ENCODE results near the gene GTPBP1.

Gene GTPBP1

DNA sequence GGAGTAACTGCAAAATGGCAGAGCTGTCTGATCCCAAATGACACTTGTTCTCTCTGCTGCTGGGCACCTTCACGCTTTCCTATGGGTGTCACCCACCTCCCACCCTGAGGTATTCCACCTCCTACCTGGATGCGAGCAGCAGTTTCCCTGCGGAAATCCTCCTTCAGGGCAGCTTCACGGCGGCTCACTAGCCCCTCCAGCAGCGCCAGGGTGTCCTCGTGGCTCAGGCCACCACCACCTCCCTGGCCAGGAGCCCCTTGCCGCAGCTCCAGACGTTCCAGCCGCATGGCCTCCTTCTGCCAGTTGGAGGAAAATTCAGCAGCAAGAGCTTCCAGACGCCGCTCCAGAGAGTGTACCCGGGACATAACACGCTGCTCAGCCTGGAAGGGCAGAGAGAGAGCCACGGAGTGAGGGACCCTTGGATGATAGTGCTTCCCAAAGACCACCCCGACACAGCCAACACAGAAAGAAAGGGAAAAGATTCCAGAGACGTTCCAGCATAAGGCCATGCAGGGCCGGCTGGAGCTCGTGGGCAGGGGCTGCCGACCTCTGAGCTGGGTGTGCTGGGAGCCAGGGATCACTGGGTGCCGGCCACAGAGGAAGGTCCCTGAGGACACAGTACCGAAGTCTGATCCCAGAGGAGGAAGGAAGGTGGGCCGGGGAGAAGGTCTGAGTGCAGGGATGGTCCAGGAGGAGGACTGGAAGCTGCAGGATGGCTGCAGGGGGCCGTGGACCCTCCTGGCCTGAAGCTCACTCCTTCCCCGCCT is 36.6 kb downstream of the GTPBP1 start:
- no peak for DNase-seq

DNA sequence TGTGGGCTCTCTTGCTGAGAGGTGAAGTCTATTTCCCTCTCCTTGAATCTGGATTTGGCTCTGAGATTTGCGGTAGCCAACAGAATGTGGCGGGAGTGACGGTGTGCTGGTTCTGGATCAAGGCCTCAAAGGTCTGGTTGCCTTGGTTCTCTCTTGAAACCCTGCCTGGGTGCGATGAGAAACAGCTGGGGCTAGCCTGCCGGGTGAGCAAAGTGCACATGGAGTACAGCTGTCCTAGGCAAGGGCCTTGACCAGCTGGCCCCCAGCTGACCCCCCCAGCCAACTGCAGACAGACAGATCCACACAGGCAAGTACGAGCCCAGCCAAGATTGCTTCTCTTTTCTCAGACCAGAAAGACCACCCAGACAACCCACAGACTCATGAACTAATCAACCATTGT is 39.2 kb downstream of the GTPBP1 start:
- no peak for DNase-seq

DNA sequence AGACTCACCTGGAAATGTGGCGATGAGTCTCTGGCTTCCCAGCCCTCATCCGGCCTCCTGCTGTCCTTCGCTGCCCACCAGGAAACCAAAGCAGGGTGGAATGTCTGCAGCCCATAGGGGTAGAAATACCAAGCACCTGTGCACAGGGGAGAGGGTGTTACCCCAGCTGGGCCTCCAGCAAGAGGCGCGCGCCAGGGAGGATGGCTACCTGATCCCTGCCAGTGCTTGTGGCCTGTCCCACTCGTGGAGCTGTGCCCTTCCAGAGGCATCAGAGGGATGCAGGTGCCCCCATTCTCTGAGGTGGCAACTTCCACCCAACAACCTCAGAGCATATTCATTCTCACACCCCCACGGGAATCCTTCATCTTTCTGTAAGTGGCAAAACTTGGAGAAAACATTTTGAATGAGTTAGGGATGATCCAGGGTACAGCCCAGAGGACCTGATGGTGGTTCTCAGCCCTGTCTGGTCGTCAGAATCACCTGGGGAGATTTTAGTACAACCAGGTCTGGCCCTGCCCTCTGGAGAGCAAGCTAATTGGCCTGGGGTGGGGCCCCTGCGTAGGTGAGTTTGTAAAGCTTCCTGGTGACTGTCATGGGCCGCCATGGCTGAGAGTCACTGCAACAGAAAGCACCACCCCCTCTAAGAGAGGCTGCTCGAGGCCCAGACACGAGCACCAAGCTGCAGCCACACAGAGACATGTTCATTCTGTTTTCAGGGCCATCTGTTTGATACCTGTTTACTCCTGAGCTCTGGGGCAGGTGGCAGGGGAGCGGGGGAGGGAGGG is 40.1 kb downstream of the GTPBP1 start:
- DNase-seq, result no peak

DNA sequence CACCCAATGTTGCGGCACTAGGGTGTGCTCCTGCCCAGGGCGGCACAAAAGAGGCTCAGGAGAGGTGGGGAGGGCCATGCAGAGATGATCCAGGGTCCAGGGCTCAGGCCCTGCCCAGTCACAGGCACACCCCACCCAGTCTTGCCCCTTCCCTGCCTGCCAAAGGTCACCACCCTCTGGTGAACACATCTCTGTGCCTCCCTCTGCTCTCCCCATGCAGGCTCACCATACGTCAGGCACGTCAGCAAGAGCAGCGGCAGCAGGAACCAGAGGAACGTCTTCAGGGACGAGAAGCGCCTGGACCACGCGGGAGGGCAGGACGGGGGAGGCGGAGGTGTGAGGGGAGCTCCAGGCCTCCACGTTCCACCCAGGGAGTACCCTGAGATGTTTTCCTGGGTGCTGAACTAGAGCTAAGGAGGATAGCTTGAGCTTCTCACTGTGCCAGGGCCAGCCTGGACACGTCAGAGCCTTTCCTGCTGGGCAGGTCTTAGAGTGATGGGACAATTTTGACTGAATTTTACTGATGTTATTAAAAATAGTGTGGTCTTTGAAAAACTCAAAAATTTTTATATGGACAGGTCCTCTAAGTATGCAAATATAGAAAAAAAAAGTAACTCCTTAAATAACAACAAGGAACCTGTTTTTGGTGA is 42.9 kb downstream of the GTPBP1 start:
- no peak for DNase-seq

DNA sequence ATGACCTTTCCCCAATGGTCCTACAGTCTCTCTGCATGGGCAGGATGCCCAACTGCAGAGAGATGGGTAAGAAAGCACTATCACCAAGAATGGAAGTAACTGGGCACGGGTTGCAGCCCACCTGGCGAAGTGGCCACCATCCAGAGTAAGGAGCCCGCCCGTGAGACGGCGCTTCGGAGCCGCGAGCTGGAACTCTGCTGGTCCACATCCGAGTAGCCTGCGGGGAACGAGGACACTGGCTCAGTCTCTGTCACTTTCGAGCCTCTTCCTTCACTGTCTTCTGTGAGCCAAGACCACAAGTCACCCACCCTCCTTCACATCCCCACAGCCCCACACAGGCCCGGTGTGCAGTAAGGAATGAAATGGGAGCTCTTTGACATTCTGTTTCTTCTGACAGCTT is 44.4 kb downstream of the GTPBP1 start:
- DNase-seq, result no peak

DNA sequence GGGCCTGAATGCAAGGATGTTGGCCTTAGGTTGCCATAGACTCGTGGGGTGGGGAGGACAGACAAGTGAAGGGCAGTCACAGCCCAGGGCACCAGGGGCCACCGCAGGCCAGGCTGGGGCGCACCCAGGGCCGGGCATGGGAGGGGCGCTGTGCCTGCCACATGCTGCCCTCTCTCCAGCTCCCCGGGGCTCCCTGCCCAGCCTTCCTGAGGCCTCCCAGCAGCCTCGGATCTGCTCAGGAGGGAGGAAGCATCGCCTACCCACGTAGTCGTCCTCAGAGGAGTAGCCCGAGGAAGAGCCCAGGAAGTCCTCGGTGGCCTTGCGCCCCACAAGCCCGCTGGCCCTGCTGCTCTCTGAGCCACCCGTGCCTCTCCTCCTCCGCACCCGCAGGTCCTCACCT is 44.9 kb downstream of the GTPBP1 start:
- DNase-seq, result no peak

DNA sequence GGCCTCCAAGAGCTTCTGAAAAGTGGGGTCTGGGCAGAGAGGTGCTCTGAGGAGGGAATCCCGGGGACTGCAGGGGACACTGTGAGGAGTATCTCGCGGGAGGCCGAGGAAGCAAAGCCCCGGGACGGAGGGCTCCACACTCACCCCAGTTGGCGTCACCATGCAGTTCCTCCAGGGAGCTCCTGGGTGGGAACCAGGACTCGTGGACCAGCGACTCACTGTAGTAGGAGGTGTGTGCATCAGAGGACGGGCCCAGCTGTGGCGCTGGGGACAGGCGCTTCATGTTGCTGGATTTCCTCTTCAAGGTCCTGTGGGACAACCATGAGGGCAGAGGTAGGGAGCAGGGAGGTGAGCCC is 45.3 kb downstream of the GTPBP1 start:
- DNase-seq, result no peak

DNA sequence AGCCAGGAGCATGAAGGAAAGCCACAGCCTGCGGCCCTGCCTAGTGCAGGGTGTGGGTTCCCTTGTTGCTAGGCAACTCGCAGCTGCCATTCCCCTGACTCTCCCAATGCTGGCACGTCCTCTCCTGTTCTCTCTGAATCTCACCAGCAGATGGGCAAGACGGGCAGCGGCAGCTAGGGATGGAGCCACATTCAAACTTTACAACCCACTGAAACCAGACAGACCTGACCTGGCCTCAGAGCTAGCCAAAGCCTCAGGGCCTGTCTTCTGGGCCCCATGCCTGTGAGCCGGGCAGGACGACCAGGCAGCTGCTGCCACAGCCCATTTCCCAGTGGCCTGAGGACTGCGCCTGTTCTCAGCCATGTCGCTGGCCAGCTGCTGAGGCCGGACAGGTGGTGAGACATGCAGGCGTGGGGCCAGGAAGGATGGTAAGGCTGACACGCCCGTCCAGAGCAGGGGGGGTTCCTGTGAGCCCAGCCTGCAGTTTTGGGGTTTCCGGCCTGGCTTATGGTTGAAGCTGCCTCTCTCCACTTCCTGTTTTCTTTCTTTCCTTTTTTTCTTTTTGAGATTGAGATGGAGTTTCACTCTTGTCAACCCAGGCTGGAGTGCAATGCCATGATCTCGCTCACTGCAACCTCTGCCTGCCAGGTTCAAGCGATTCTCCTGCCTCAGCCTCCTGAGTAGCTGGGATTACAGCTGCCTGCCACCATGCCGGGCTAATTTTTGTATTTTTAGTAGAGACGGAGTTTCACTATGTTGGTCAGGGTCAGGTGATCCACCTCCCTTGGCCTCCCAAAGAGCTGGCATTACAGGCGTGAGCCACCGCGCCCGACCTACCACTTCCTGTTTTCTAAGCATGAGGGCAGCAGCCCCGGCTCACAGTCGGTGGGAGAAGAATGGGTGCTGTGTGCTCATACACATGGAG is 45.9 kb downstream of the GTPBP1 start:
- no peak for DNase-seq

DNA sequence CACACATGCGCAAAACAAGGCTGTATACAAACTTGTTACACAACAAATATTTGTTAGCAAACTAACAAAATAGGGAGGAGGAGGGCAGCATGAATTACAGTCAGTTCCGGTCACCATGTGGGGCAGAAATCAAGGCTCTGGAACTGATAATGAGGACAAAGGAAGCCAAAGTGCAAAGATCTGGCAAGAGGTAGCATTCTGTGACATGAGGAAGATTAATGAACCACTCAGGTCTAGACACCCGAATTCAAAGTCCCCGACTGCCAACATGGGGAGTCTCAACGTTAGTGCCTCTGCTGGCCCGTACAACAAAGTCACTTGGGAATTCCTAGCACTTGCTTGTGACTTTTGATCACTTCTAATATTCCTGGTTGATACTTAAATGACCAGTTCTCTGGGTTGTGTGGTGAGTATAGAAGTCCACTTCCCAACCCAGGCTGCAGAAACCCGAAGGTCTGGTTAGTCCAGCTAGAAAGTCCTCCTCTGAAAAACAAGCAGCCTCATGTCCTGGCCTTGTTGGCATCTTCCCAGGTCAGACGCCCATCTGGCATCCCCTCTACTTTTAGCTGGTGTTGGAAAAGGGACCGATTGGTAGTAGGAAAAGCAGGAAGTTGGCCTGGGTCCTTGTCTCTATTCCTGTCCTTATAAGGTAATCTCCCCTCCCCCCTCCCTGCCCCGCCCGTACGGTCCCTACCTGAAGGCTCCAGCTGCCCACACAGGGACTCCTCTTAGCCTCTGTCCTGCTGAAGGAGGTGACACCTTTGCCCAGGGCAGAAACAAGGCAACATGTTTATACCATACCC is 48.4 kb downstream of the GTPBP1 start:
- DNase-seq, result no peak

DNA sequence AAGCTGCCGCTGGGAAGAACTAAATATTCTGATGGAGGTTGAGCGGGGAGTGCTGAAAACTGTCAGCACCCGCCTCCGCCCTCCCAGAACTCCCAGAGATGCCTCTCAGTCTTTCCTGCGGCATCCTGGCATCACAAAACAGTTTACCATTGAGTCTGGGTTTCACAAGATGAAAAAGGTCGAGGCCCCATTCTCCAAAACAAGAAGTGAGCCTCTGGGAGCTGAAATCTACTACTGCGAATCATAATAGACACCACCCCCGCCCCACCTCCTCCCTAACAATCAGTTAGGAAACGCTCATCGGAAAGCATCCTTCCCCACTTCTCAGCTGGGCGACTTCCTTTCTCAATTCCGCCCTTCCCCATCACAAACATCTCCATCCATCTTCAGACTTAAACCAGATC is 49.0 kb downstream of the GTPBP1 start:
- no peak for DNase-seq

DNA sequence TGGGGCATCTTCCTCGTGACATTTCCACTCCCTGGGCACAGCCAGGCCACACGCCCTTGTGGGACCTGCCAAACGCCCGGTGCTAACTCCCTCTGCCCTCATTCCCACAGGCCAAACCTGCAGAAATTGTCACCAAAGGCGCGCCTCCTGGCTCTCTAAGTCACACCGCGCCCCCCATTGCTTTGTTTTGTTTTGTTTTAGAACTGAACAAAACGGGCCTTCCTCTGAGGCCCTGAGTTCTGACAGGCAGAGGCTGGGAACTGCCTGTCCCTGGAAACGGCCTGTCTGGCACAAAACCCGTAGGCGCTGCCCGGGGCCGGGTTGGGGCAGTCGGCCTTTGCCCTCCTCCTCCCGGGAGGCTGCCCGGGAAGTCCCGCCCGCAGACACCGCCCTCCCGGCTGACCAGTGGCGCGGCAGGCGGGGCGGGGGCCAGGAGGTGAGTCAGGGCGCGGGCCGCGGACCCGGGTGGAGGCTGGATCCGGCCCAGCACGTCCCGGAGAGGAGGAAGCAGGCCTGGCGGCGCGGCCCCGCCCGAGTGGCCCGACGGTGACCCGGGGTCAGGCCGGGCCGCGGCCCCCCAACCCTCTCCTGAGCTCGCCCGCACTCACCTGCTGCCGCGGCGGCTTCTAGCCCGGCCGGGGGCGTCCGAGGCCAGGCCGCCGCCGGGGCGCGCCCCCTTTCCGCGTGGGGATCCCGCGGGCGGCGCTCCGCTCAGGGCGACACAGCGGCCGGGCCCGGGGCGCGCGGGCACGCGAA is 49.6 kb downstream of the GTPBP1 start:
- DNase-seq, result peak; percentile 55

DNA sequence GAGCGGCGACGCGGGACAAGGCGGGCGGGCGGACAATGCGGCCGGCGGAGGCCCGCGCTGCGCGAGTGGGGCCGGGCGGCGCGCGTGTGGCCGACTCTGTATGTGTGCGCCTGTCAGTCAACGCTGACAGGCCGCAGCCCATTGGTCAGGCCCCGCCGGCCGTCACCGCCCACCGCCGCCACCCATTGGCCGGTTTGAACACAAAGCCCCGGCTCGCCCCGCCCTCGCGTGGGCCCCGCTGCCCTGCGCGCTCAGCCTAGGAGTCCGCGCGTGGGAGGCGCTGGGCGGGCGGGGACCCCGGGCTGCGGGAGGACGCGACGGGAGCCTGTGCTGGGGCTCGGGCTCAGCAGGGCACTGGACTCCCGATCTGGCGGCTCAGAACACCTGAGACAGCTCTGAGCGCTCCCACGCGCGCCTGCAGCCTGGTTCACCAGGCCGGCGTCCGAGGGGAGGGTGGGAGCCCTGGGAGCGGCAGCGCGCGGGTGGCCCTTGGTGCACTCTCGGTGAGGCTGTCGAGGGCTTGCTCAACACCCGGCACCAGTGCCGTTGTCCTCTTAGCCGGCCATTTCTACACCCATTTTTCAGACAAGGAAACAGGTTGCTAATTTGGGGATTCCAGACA is 50.3 kb downstream of the GTPBP1 start, which contains the start of gene SUN2:
Gene SUN2, minus strand, starts transcription at position 88 of the 622 bp plus-strand sequence. CDS start 3,370 bp downstream, outside the sequence.
- peak; percentile 46 for DNase-seq

DNA sequence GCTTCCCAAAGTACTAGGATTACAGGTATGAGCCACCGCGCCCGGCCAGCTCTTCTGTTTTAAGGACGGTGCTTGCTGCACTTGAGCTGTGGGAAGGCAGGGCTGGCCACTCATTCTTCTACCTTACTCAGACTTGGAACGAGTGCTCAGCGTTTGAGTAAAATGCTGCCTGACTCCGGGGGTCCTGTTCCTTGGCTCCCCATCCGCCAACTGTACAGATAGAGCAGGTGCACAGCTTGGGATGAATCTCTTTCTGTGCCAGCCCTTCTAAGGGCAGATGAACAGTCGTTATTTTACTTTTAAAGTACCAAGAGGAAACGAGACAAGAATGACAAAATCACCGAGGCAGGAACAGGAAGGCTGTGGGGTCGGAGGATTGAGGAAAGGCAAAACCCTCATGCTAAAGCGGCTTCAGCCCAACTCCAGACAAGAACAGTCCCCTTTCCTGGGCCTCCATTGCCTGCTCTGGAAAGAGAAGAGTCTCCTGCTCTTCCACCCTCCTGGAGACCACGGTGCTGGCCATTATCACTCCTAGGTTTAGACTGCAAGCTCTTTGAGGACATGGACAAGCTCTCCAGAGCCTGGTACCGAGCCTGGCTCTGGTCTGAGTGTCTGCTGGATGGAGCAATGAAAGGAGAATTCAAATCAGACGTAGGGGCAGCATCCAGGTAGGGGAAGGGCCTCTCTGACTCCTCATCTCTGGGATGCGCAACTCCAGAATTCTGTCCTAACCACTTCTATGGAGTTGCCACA is 51.1 kb downstream of the GTPBP1 start:
- DNase-seq, result no peak

DNA sequence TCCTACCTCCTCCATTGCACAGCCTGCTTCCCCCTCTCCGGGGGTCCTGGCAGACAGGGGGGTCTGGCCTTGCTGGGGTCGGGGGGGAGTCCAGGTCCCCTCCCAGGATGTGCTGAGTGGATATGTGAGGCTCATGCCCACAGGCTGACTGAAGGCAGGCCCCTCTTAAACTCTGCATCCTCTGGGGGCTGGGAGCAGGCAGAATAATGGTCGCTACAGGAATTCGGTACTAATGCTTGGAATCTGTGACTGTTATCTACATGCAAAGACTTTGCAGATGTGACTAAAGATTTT is 51.7 kb downstream of the GTPBP1 start:
- no peak for DNase-seq

DNA sequence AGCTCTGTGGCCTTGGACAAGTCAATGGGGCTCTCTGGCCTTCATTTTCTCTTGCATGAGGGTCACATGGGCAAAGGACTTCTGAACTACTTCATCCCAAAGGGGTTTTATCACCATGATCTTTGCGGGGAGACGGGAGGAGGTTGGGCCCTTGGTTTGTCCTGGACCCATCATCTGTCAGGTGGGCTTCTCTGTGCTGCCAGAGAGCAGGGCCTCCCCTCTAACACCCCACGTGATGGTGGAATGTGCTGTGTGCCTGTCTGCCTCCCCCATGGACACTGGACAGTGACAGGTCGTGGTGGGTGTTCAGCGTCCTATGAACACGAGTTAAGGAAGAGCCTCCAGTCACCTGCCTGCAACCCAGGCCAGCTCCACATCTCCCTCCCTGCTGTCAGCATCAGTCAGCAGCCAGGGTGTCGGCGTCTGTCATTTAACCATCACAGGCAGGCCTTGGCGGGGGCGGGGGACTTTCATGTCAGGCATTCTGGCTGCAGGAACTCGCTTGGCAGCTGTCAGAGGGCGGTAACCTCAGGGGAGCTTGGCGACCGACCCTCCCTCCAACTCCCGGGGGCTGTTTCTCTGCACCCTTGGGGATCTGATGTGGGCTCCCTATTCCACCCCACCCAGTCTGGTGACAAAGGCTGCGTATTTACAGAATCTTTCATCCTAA is 52.7 kb downstream of the GTPBP1 start:
- no peak for DNase-seq

DNA sequence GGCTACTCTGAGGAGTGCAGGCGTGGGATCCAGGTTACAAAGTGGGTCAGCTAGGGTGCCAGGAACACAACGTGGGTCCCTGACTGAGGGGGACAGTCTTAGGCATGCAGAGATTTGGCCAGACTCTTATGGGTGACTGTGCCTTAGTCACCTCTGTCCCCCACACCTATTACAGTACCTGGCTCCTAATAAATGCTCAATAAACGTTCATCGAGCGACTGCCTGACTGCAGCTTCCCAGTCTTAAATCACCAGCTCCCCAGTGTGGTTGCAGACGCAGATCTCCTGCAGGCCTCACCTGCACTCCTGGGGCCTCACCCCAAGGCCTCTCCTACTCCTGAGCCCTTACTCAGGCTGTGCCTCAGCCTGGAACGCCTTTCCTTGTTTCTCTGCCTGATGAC is 53.3 kb downstream of the GTPBP1 start:
- no peak for DNase-seq

DNA sequence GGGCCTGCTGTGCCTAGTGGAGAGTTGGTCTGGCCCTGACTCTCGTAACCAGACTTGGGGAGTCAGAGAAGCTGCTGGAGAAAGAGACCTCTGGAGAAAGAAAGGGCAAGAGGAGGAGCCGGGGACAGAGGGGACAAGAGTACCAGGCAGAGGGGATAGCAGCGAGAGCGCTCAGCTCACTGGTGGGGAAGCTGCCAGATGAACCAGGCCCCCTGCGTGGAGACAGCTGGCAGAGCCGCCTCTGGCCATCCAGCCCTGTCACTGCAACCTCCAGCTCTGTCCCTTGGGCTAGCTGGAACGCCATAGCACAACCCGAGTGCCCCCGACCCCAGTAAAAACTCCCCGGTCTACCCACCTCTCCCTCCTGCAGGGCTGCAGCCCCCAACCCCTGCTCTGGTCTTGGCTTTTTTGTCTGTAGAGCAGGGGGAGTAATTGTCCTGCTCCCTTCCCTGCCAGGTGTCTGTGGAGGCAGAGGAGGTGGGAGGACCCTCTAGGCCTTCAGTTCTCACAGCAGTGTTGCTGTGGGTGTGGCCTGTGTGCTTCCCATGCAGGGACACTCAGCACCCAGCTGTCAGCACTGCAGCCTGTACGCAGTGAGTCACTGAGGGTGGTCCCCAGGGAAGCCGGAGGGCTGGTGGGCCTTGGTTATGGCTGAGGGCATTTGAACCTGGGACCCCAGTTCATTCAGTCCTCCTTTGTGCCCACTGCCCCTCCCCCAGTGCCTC is 54.9 kb downstream of the GTPBP1 start:
- DNase-seq, result no peak

Measured in cortex of kidney (tissue), 1 donor.